Ishikawa (cell line): Measurements from ENCODE around the gene CX3CL1.

Source experiments
- CREB1 ChIP-seq: IDR thresholded peaks from 2 replicates; pipeline ENCODE4 v1.6.1; 2012; ENCODE audit warnings: low read depth
- EGR1 ChIP-seq: IDR thresholded peaks from 2 replicates; pipeline ENCODE4 v1.6.1; 2012
- EP300 ChIP-seq: IDR thresholded peaks from 2 replicates; pipeline ENCODE4 v1.6.1; 2012; ENCODE audit warnings: borderline replicate concordance
- FOXM1 ChIP-seq: IDR thresholded peaks from 2 replicates; pipeline ENCODE4 v1.6.1; 2012; ENCODE audit warnings: low read depth, borderline replicate concordance
- MAX ChIP-seq: IDR thresholded peaks from 2 replicates; pipeline ENCODE4 v1.6.1; 2012
- RAD21 ChIP-seq: IDR thresholded peaks from 2 replicates; pipeline ENCODE4 v1.6.1; 2012; ENCODE audit warnings: low read depth
- TAF1 ChIP-seq: IDR thresholded peaks from 2 replicates; pipeline ENCODE4 v1.6.1; 2012; ENCODE audit warnings: low read depth, mild to moderate bottlenecking
- TCF12 ChIP-seq: IDR thresholded peaks from 2 replicates; pipeline ENCODE4 v1.6.1; 2012; ENCODE audit warnings: low read depth
- TEAD4 ChIP-seq: IDR thresholded peaks from 2 replicates; pipeline ENCODE4 v1.6.1; 2012
- USF1 ChIP-seq: IDR thresholded peaks from 2 replicates; pipeline ENCODE4 v1.6.1; 2012
- YY1 ChIP-seq: IDR thresholded peaks from 2 replicates; pipeline ENCODE4 v1.6.1; 2012; ENCODE audit warnings: low read depth
- ZBTB7A ChIP-seq: IDR thresholded peaks from 2 replicates; pipeline ENCODE4 v1.6.1; 2012; ENCODE audit warnings: low read depth

- no peak for TF ChIP-seq CREB1
- TF ChIP-seq TAF1, result no peak
- no peak for TF ChIP-seq TEAD4
- no peak for TF ChIP-seq USF1
- TF ChIP-seq FOXM1, result no peak
- TF ChIP-seq EP300, result no peak
- no peak for TF ChIP-seq RAD21
- TF ChIP-seq TCF12, result no peak
- TF ChIP-seq ZBTB7A, result no peak
- no peak for TF ChIP-seq EGR1
- no peak for TF ChIP-seq MAX
- no peak for TF ChIP-seq YY1
These were observed 39.2 kb downstream of the CX3CL1 start for GRCh38 chr16:57411362-57411976.
